Natural killer cell treated with Interleukin-12 subunit alpha and Interleukin-12 subunit beta and Interleukin-15 and Interleukin-18, amount 100 ng/mL, for 72 hours (primary cell): ENCODE measurements around the gene ZNF507. TPM values are rescaled to one million over a fixed set of nuclear protein-coding genes. Genes with fewer than 3 reads are reported as not detected.
"Not testable (repeated sequence)": the region's sequence is repeated elsewhere in the genome, so short reads cannot be mapped to it uniquely, and the experiment has no call there.

ENCODE experiments used
- ATAC-seq, 2 donors: fragments of 150-1000 bp; cut with Tn5 transposase in 1 of 2; sonication (Bioruptor Pico), chemical (Tn5 transposase) in 1 of 2; 2 replicates each; pipeline ENCODE4 v1.10.0; 2021
- DNase-seq: peaks from one replicate; pipeline ENCODE4 v3.0.0; 2022; ENCODE audit warnings: low spot score
- H3K27ac Mint-ChIP-seq, 2 donors: 1 replicate in 1 of 2; 2 replicates in 1 of 2; pipeline ENCODE4 v1.8.0; 2022; ENCODE audit warnings: mixed read lengths in 2 of 2, mild to moderate bottlenecking in 1 of 2, moderate library complexity in 1 of 2
- H3K27me3 Mint-ChIP-seq, 2 donors: 1 replicate in 1 of 2; 2 replicates in 1 of 2; pipeline ENCODE4 v1.8.0; 2022; ENCODE audit warnings: mixed read lengths in 2 of 2
- H3K36me3 Mint-ChIP-seq: one replicate; pipeline ENCODE4 v1.8.0; 2022; ENCODE audit warnings: mixed read lengths
- H3K4me1 Mint-ChIP-seq, 2 donors: 1 replicate in 1 of 2; 2 replicates in 1 of 2; pipeline ENCODE4 v1.8.0; 2022; ENCODE audit warnings: low read depth in 2 of 2, mixed read lengths in 2 of 2, mild to moderate bottlenecking in 1 of 2
- H3K4me3 Mint-ChIP-seq: one replicate; pipeline ENCODE4 v1.8.0; 2022; ENCODE audit warnings: mixed read lengths
- H3K9me3 Mint-ChIP-seq: 2 replicates; pipeline ENCODE4 v1.8.0; 2022; ENCODE audit warnings: mixed read lengths
- total RNA-seq, 2 donors: library from RNA; stranded (reverse); gene quantifications; one replicate each; pipeline ENCODE4 v1.2.3, GENCODE V29; 2022

Gene ZNF507
- total RNA-seq, 2 donors from 2014 or later = 21.2 to 37.1 TPM

DNA sequence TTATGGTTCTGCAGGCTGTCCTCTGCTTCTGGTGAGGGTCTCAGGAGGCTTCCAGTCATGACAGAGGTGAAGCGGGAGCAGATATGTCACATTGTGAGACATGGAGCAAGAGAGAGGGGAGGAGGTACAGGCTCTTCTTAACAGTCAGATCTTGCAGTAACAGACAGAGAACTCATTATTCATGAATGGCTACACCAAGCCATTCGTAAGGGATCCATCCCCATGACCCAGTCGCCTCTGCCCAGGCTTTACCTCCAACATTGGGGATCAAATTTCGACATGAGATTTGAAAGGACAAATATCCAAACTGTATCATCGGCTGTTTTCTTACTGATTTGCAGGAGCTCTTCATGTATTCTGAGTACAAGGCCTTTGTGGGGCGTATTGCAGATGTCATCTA lies 21.7 kb downstream of the ZNF507 start:
- no peak for ATAC-seq
- Mint-ChIP-seq H3K4me1 (peaks cover 38 to 43% of the 10 kb centered on the region in 2 donors), H3K36me3 (peaks cover 35% of the 10 kb centered on the region)

DNA sequence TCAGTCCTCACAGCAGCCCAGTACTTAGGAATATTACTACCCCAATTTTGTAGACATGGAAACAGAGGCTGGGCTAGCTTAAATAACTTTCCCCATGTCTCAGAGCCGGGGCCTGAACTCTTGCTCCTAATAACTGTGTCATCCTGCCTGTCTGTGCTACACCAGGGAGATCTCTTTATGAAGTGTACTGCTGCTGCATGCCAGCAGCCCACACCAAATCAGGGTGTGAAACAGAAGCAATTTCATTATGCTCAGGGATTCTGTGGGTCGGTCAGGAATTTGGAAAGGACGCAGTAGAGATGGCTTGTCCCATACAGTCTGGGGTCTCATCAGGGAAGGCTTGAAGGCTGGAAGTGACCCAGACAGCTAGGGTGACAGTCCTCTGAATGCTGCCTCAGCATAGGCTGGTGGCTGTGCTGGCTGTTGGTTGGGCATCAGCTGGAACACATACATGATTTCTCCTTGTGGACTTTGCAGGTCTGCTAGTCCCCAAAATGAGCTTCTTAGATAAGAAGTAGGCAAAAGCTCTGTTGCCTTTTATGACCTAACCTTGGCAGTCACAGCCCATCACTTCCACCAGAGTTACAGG lies 22.6 kb downstream of the ZNF507 start:
- Mint-ChIP-seq H3K4me1 (peaks cover 33 to 39% of the 10 kb centered on the region in 2 donors), H3K9me3 (no peaks in the 10 kb centered on the region), H3K36me3 (peaks cover 30% of the 10 kb centered on the region), H3K27me3 (no peaks in the 10 kb centered on the region), H3K27ac (no peak overlapping the region), H3K4me3 (no peak overlapping the region)
- ATAC-seq = no peak
- DNase-seq = no peak

More for the DNA sequence above, 21.7 kb downstream of the ZNF507 start:
- H3K27ac Mint-ChIP-seq = peak overlapping the region in 1 of 2 donors; percentile 73
- no peaks in the 10 kb centered on the region for H3K9me3 Mint-ChIP-seq
- no peak for DNase-seq
- no peaks in the 10 kb centered on the region for H3K27me3 Mint-ChIP-seq
- no peak overlapping the region for H3K4me3 Mint-ChIP-seq

DNA sequence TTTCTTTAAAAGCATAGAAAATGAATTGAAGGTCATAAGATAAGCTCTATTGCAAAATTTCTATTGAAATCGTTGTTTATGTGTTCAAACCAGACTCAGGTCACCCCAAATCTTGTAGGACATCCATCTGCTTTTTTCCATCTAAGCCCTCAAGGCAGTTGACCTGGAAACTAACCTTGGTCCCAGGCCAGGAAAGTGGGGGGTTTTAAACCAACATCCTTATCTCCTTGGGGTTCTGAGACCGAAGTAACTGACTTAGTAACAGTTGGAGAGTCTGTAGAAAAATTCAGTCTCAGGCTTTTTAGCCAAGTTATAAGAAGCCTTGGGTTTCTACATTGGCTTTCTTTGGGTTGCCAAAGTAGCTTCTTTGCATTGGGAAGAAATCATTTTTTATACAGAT lies 23.4 kb downstream of the ZNF507 start:
- Mint-ChIP-seq H3K9me3 (no peaks in the 10 kb centered on the region), H3K4me1 (peaks cover 32 to 33% of the 10 kb centered on the region in 2 donors), H3K36me3 (peaks cover 34% of the 10 kb centered on the region), H3K27ac (no peak overlapping the region), H3K27me3 (no peaks in the 10 kb centered on the region), H3K4me3 (no peak overlapping the region)
- DNase-seq (no peak), ATAC-seq (no peak)

DNA sequence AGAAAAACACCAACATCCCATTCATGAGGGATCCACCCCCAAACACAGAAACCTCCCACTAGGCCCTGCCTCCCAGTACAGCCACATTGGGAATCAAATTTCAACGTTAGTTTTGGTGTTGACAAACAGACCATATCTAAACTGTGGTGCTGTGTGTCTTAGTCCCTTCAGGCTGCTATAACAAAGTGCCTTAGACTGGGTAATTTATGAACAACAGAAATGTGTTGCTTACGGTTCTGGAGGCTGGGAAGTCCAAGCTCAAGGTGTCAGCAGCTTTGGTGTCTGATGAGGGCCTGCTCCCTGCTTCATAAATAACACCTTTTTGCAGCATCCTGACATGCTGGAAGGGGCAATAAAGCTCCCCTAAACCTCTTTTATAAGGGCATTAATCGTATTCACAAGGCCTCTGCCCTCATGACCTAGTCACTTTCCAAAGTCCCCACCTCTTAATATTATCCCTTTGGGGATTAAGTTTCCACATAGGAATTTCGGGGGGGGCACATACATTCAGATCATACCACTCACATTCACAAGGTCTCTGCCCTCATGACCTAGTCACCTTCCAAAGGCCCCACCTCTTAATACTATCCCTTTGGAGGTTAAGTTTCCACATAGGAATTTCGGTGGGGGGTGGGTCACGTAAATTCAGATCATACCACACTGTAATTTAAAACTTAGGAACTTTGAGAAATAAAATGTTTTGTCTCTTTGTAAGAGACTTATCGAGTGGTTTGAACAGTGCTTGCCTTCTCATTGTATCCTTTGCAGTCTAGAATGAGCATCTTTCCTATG lies 27.5 kb downstream of the ZNF507 start:
- H3K27ac Mint-ChIP-seq = no peak overlapping the region

DNA sequence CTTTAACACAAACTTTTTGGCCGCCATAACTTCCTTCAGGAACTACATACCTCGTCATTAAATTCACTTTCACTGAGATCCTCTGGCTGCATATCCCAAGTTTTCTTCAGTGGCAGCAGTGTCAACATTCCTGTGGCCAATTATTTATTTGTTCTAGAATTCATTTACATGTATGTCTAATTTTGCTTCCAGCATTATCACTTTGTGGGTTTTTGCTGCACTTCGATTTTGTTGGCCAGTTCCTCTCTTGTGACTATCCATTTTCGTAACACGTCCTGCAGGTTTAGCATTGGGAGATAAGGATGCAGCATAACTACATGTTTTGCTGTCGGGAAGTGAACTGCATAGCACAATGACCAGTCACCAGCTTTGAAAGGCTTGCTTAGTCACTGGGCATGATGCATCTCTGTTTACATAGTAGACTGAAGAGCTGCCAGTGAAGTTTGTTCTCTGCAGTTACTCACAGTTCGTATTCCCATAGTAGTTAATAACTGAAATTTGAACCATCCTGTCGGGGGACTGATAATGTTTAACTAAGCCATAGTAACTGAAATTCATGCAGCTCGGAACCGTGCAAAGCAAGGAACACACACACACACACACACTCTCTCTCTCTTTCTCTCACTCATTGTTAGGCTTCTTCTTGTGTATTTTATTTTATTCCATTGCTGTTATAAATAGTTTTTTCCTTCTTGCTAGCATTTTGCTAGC lies 28.3 kb downstream of the ZNF507 start:
- H3K27ac Mint-ChIP-seq = no peak overlapping the region
- no peak for ATAC-seq
- no peak for DNase-seq
- no peak overlapping the region for H3K4me3 Mint-ChIP-seq
- H3K27me3 Mint-ChIP-seq = no peaks in the 10 kb centered on the region
- H3K36me3 Mint-ChIP-seq = peaks cover 27% of the 10 kb centered on the region
- H3K4me1 Mint-ChIP-seq = peaks cover 15 to 16% of the 10 kb centered on the region in 2 donors
- H3K9me3 Mint-ChIP-seq = no peaks in the 10 kb centered on the region

More for the DNA sequence above, 27.5 kb downstream of the ZNF507 start:
- DNase-seq = no peak
- no peak for ATAC-seq
- Mint-ChIP-seq H3K9me3 (no peaks in the 10 kb centered on the region), H3K4me1 (peaks cover 16 to 20% of the 10 kb centered on the region in 2 donors), H3K27me3 (no peaks in the 10 kb centered on the region), H3K36me3 (peaks cover 27% of the 10 kb centered on the region), H3K4me3 (no peak overlapping the region)

DNA sequence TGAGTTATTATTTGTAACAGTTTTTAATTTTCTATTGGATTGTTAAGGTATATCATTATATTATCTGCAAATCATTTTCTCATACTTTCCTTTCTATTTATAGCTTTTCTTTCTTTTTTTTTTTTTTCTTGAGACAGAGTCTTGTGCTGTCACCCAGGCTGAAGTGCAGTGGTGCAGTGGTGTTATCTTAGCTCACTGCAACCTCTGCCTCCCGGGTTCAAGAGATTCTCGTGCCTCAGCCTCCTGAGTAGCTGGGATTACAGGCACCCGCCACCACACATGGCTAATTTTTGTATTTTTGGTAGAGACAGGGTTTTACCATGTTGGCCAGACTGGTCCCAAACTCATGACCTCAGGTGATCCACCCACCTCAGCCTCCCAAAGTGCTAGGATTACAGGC lies 29.0 kb downstream of the ZNF507 start:
- DNase-seq, H3K9me3 Mint-ChIP-seq, H3K27me3 Mint-ChIP-seq, H3K27ac Mint-ChIP-seq, H3K4me3 Mint-ChIP-seq, ATAC-seq: not testable (repeated sequence)
- Mint-ChIP-seq H3K4me1 (peaks cover 12 to 14% of the 10 kb centered on the region in 2 donors), H3K36me3 (peaks cover 24% of the 10 kb centered on the region)

DNA sequence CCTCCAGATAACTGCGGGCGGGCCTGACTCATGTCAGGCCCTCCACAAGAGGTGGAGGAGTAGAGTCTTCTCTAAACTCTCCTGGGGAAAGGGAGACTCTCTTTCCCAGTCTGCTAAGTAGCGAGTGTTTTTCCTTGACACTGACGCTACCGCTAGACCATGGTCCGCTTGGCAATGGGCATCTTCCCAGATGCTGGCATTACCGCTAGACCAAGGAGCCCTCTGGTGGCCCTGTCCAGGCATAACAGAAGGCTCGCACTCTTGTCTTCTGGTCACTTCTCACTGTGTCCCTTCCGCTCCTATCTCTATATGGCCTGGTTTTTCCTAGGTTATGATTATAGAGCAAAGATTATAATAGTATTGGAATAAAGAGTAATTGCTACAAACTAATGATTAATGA lies 31.7 kb downstream of the ZNF507 start:
- ATAC-seq, H3K27me3 Mint-ChIP-seq, H3K9me3 Mint-ChIP-seq, H3K4me1 Mint-ChIP-seq, H3K4me3 Mint-ChIP-seq, DNase-seq, H3K27ac Mint-ChIP-seq: not testable (repeated sequence)
- peaks cover 21% of the 10 kb centered on the region for H3K36me3 Mint-ChIP-seq

DNA sequence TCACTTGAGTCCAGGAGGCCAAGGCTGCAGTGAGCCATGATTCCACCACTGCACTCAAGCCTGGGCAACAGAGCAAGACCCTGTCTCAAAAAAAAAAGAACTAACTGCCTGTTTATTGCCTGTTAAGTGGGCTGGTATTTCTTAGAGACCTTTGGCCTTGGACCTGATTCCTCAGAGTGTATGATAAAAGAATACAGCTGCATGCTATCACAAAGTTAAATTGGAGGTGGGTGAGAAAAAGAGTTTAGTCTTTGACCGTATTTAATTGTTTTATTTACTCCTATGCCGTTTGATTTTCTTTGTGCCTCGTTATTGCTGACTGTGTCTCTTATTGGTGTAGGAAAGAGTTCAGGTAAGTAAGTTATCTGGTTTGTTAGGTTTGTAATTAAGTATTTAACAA lies 34.9 kb downstream of the ZNF507 start:
- no peak for ATAC-seq
- H3K36me3 Mint-ChIP-seq = peaks cover 22% of the 10 kb centered on the region

DNA sequence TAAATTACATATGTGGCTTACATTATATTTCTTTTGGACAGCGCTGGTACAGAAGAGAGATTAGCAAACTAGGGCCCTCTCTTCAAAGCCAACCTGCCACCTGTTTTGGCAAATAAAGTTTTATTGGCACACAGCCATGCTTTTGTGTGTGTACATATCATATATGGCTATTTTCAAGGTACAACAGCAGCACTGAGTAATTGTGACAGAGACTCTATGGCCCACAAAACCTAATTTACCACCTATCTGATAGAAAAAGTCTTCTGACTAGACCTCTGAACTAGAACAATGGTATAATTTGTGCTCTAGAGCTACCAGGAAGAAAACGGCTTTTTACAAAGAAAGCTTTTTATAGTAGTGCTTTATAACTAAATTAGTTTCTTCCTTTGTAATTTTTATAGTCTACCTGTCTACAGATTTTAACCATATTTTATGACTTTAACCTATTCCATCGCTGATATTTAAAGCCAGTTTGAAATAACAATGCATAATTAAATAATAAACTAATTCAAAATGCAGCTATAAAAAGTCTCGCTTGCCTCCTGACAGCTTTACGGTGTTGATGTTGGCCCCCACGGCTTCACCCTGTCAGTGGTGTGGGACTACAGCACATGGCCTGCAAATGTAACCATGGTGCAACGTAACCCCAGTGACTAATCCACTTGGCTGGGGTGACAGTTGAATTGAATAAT lies 42.4 kb downstream of the ZNF507 start:
- H3K27ac Mint-ChIP-seq = no peak overlapping the region
- no peaks in the 10 kb centered on the region for H3K9me3 Mint-ChIP-seq
- H3K4me1 Mint-ChIP-seq = peaks cover 0 to 4% of the 10 kb centered on the region in 2 donors
- ATAC-seq (no peak), DNase-seq (no peak)
- no peak overlapping the region for H3K4me3 Mint-ChIP-seq
- H3K36me3 Mint-ChIP-seq = peaks cover 3% of the 10 kb centered on the region
- H3K27me3 Mint-ChIP-seq = no peaks in the 10 kb centered on the region

More for the DNA sequence above, 34.9 kb downstream of the ZNF507 start:
- Mint-ChIP-seq H3K4me1 (peaks cover 4 to 13% of the 10 kb centered on the region in 2 donors), H3K27me3 (no peaks in the 10 kb centered on the region), H3K9me3 (no peaks in the 10 kb centered on the region), H3K27ac (peak overlapping the region in 1 of 2 donors; percentile 2), H3K4me3 (no peak overlapping the region)
- DNase-seq = no peak

DNA sequence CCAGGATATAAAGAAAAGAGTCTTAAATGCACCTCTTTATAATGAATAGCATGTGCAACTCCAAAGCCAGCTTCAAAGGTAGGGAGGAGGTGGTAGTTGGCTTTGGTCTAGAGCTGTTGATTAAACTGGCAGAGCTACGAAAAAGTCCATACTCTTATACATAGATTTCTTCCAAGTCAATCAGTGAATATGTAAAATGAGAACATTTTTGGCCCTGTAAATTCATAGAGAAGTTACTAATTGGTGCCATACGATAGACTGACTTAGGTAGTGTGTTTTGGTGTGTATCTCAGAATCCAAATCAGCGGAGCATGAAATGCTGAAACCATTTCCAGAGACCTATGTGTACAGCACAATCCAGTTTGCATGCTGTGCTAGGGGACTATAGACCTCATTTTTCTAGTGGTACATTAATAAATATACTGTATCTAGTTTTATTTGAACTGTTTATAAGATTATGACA lies 43.0 kb downstream of the ZNF507 start:
- H3K9me3 Mint-ChIP-seq = no peaks in the 10 kb centered on the region
- H3K36me3 Mint-ChIP-seq = no peaks in the 10 kb centered on the region
- H3K4me3 Mint-ChIP-seq = no peak overlapping the region
- ATAC-seq (no peak), DNase-seq (no peak)
- no peak overlapping the region for H3K27ac Mint-ChIP-seq
- H3K27me3 Mint-ChIP-seq = no peaks in the 10 kb centered on the region
- peaks cover 0 to 3% of the 10 kb centered on the region in 2 donors for H3K4me1 Mint-ChIP-seq

DNA sequence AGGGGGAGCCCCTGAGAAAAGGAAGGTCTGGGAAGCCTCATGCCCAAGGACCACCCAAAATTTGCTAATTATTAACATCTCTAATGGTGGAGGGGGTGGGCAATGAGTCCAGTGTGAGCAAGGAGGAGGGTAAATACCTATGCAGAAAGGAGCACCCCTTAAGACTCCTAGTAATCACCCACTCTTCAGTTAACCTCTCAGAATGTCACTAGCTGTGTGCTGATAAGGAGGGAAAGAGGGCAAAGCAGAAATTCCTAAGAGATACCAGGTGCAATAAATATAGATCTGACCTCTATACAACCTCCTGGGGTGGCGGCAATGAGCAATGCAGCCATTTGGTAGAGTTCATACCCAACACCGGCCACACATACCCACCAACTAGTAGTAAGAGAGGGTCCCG lies 47.5 kb downstream of the ZNF507 start:
- Mint-ChIP-seq H3K27ac (no peak overlapping the region), H3K4me1 (peaks cover 0 to 3% of the 10 kb centered on the region in 2 donors)
- no peak for ATAC-seq

DNA sequence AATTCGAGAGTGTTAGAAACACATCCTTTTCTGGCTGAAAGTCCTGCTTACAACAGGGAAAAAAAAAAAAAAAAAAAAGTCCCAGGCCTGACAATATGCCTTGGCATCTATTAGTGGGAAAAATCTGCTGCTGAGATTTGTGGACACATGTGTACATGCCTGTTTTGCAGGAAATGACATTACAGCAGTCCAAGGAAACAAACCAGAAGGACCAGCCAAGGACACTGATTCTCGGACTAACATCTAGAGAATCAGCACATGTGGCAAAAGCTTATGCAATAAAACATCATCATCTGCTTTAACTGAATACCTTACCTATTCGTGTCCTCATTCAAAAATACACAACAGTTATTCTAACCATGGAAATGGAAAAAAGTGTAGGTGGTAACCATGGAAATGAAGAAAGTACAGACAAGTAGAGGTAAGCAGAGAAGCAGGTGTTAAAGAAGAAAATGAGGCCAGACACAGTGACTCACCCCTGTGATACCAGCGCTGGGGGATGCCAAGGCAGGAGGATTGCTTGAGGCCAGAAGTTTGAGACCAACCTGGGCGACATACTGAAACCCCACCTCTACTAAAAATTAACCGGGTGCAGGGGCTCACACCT lies 50.7 kb downstream of the ZNF507 start:
- Mint-ChIP-seq H3K36me3 (no peaks in the 10 kb centered on the region), H3K4me1 (peaks cover 4 to 5% of the 10 kb centered on the region in 2 donors), H3K27ac (no peak overlapping the region), H3K4me3 (no peak overlapping the region), H3K27me3 (no peaks in the 10 kb centered on the region), H3K9me3 (no peaks in the 10 kb centered on the region)
- no peak for ATAC-seq
- no peak for DNase-seq

More for the DNA sequence above, 47.5 kb downstream of the ZNF507 start:
- no peak for DNase-seq
- Mint-ChIP-seq H3K9me3 (no peaks in the 10 kb centered on the region), H3K27me3 (no peaks in the 10 kb centered on the region), H3K4me3 (no peak overlapping the region), H3K36me3 (no peaks in the 10 kb centered on the region)

DNA sequence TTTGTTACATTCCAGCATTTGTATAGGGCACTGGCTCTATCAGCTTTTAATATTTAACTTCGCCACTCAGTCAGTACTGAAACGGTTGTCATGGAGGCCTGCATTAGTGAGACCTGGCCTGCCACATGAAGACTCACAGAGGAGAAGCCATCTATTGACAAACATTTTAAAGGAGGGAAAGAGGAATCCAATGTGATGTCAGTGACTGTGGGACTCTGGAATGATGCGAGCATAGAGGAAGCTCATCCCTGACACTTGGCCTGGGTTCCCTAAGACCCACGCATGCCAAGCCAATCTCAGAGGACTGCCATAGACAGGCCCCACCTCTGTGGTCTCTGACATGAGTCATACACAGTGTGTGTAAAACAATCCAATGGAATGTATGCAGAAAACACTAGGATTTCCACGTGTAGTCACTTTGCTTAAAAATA lies 52.3 kb downstream of the ZNF507 start:
- Mint-ChIP-seq H3K9me3 (no peaks in the 10 kb centered on the region), H3K27ac (no peak overlapping the region), H3K36me3 (no peaks in the 10 kb centered on the region), H3K4me1 (peaks cover 8 to 15% of the 10 kb centered on the region in 2 donors), H3K4me3 (no peak overlapping the region), H3K27me3 (no peaks in the 10 kb centered on the region)
- ATAC-seq (no peak), DNase-seq (no peak)
